Measurements from ENCODE around the gene SLC9A3.

DNA sequence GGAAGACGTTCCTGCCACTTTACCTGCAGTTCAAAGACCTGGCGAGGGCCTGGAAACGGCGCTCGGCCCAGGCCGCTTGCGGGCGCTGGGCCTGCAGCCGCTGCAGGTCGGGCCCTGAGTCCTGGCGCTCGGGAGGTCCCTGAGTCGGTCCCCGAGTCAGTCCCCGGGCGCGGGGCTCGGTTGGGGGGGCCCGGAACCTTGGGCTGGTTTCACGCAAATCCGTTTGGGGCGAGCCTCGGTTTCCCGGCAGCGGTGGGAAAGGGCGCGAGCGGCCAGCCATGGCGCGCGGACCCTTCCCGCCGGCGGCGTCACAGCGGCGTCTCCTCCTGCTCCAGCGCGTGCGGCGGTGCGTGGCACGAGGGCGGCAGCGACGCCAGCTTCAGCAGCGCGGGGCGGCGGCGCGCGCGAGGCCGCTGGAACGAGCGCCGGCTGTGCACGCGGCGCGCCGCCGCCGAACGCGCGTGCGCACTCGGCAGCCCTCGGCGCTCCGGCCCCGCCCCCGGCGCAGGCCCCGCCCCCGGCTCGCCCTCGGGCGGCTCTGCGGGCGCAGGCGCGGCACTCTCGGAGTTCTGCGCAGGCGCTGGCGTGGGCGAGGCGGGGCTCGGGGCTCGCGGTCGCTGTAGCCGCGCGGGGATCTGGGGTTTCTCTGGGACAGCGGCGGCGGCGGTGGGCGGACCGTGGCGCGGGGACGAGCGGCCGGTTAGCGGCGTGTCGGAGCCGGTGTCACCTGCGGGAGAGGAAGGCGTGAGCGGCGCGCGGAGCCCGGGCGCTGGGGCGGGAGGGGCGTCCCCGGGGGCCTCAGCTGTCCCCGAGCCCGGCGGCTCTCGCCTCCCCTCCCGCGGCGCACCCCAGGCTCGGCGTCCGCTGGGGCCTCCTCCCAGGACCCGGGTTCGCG is 51.3 kb downstream of the SLC9A3 start:
- TF ChIP-seq, protein P1, sequence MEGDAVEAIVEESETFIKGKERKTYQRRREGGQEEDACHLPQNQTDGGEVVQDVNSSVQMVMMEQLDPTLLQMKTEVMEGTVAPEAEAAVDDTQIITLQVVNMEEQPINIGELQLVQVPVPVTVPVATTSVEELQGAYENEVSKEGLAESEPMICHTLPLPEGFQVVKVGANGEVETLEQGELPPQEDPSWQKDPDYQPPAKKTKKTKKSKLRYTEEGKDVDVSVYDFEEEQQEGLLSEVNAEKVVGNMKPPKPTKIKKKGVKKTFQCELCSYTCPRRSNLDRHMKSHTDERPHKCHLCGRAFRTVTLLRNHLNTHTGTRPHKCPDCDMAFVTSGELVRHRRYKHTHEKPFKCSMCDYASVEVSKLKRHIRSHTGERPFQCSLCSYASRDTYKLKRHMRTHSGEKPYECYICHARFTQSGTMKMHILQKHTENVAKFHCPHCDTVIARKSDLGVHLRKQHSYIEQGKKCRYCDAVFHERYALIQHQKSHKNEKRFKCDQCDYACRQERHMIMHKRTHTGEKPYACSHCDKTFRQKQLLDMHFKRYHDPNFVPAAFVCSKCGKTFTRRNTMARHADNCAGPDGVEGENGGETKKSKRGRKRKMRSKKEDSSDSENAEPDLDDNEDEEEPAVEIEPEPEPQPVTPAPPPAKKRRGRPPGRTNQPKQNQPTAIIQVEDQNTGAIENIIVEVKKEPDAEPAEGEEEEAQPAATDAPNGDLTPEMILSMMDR (CRISPR knock-in tag; IDR thresholded peaks at IDR 0.05), result peak; percentile 8; the same call in 1 of the 2 replicates
- TF ChIP-seq, protein P2, sequence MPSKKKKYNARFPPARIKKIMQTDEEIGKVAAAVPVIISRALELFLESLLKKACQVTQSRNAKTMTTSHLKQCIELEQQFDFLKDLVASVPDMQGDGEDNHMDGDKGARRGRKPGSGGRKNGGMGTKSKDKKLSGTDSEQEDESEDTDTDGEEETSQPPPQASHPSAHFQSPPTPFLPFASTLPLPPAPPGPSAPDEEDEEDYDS (CRISPR knock-in tag; IDR thresholded peaks at IDR 0.05), result no peak
- TF ChIP-seq RFX1 (IDR thresholded peaks at IDR 0.05) (no peak), MAFF (IDR thresholded peaks at IDR 0.05; ENCODE audit: low read depth, low read length) (no peak), FOXA1 (IDR thresholded peaks at IDR 0.05) (no peak), FOXA1 (CRISPR knock-in tag; IDR thresholded peaks at IDR 0.05) (peak; percentile 32; the same call in 1 of the 2 replicates)
- TF ChIP-seq, protein P3, sequence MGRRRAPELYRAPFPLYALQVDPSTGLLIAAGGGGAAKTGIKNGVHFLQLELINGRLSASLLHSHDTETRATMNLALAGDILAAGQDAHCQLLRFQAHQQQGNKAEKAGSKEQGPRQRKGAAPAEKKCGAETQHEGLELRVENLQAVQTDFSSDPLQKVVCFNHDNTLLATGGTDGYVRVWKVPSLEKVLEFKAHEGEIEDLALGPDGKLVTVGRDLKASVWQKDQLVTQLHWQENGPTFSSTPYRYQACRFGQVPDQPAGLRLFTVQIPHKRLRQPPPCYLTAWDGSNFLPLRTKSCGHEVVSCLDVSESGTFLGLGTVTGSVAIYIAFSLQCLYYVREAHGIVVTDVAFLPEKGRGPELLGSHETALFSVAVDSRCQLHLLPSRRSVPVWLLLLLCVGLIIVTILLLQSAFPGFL (CRISPR knock-in tag; IDR thresholded peaks at IDR 0.05), result no peak

Measured in HepG2 (cell line).